Measurements from ENCODE around the gene SEMA6A.
A peak's percentile ranks its signal among the peaks of the same experiment; 100 is the strongest.

Gene SEMA6A

DNA sequence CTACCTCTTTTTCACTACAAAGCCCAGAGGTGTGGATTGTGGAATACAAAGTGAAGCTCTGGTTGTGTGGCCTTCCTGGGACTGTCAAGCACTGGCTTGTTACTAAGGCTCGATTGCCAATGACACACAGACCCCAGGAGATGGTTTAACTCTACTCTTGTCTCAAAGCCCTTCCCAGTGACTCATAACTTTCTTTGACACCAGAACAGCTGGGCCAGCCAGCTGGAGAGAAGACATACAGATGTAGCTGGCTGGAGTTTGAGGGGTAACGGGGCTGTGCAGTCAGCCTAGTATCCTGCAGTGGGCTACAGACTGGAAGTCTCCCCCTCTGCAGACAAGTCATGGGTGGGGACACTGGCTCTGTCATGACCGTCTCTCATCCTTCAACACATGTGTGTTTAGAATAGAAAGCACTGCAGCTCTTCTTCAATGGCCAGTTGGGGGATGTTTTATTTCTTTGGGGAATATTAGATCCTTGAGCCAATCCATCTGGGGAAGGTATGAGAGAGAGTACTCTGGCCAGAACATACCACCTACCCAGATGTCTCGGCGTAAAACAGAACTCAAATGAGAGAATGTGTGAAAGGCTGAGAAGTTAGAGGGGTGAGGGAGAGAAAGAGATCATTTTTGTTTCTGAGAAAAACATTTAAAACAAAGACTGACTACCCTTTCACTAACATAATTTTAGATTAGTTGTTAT is 53.3 kb downstream of the SEMA6A start:
- no peak for DNase-seq

DNA sequence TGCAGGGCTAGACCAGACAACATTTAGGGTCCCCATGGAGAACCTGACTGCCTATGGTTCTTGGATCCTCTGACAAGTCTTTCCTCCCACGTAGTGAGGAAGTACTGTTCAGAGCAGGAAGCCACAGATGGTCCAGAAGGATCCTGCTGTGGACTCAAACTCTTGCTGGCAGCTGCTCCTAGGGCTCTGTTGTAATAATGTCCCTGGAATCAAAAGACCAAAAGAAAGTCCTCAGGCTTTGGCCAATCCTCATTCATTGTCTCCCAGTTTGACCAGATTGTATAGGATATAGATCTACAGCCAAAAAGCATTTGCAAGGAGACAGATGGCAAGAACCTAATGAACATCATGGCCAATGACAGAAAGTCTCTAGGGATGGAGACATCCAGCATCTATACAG is 53.9 kb downstream of the SEMA6A start:
- DNase-seq: peak in 1 of 2 experiments; percentile 30

GRCh38 chr5:116518423-116518822 is 56.2 kb downstream of the SEMA6A start:
- DNase-seq: no peak

- DNase-seq: no peak
Measured at GRCh38 chr5:116517488-116517887, 57.1 kb downstream of the SEMA6A start.

DNA sequence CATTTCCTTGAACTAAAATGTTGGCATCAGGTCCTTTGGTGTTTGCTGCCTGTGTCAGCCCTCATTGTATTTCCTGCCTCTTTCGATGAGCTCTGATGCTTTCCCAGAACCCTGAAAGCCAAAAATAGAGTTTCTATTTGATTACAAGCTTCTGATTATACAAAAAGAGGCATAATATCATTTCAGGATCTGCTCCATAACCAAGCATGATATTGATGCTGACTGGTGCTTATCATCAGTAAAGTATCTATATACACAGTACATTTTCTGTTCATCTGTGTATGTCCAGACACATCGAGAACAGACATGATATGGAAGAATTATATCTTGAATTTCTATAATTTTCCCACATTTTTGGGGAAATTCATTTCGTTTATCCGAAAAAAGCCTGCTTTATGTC is 58.6 kb downstream of the SEMA6A start:
- DNase-seq: no peak

DNA sequence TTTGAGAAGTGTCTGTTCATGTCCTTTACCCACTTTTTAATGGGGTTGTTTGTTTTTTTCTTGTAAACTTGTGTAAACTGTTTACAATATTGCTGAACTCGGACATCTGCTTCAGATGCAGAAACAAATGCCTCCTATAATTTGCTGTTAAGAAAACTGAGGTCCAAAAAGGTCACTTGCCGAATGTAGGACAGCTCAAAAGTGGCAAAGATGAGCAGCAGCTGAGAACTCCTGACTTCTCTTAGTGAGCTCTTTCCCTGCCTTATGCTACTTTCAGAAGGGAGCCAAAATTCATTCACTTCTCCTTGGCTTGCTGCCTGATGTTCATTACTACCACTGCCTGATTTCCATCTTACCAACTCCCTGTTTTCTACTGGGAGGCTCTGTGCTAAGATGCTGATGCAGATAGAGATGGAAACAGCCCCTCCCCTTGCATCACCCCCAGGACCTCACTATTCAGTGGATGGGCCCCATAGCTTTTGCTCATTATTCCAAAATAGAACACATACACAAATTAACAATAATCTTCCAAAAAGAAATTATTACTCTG is 60.1 kb downstream of the SEMA6A start:
- DNase-seq: no peak

GRCh38 chr5:116510517-116510916 is 64.1 kb downstream of the SEMA6A start:
- DNase-seq: peak in 1 of 2 experiments; percentile 24

GRCh38 chr5:116509483-116510244 is 65.0 kb downstream of the SEMA6A start:
- DNase-seq: no peak

DNA sequence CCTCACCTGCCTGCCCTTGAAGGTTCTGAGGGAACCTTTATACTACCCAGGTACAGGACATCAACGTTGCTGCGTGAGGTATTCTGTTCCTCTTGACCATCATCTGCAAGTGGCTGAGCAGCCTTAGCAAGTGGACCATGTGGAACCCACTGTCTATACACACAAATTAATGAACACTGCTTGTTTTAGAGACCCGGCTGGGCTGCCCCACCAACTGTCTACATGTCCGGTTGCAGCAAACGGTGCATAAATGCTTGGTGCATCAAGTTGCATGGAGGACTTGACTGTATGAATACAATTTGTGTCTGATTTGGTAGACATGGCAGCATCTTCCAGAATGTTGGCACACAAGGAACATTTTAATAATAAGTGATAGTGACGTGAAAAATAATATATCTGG is 65.8 kb downstream of the SEMA6A start:
- DNase-seq: no peak

DNA sequence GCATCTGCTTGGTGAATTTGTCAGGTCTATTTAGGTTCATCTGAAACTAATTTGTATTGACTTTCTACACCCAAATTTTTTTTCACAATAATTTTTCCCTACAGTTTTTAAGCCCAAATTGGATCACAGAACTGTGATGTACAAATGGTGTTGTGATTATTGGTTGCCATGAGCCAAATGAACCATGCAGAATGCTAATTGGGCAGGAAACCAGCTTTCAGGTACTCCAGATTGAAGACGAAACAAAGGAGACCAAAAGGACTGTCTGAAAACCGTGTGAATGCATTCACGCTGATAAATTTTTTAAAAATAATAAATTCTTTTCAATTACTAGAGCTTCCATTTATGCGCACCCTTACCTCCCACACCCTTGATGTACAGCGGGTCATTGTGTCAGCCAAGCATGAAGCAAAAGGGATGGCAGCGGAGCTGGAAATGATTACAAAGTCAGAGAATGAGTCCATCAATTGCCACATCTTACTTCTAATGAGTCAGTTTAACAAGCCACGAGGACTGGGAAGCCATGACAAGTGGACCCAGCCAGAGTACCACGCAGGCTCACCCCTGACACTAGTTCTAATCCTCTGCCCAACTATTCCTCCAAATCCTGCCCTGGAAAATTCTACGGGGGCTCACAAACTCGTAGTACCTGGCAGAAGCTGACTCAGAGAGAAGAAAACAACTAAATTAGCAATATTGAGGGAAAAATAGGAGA is 66.5 kb downstream of the SEMA6A start:
- no peak for DNase-seq

DNA sequence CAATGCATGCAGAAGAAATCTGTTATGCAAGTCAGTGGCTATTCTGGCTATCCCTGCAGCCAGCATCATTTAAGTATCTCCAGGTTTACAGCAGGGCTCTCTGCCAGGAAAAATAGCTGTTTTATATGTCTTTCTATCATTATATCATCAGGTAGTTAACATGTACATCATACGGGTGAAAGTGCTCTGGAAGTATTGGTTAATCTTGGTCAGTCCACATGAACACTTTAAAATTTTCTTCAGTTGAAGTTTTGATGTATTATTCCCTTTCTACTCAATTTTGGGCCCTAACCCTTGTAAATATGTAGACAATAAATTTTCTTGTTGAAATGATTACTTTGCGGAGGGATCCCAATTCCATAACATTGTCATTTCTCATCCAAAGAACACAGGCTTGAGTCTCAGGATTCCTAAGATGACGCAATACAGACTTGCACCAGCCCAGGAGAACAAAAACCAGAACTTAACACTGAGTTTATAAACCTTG is 67.5 kb downstream of the SEMA6A start:
- no peak for DNase-seq

GRCh38 chr5:116506488-116506887 is 68.1 kb downstream of the SEMA6A start:
- peak in 1 of 2 experiments; percentile 24 for DNase-seq

DNA sequence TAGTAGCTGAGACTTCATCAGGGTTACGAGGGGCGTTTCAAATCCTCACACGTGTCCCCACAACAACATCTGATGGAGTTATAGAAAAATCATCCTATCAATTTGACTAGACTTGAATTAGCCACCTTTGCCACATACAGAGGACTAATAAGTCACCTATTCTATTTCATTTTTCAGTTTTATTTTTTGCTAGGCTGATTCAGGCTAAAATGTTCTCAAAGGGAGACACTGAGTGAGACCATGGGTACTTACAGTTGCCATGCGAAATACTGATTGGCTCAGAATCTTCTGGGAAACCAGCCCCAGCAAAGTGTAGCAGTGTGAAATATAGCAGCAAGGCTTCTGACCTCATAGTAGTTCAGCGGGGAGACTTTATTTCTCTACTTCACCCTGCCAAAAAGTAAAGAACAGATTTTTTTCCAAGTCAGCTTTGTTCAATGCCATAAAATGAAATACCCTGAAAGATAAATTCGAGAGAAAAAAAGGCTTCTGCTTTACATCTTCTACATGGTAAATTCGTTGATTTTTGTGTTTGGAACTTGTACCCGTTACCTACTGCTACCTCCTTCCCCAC is 69.9 kb downstream of the SEMA6A start:
- DNase-seq: no peak

DNA sequence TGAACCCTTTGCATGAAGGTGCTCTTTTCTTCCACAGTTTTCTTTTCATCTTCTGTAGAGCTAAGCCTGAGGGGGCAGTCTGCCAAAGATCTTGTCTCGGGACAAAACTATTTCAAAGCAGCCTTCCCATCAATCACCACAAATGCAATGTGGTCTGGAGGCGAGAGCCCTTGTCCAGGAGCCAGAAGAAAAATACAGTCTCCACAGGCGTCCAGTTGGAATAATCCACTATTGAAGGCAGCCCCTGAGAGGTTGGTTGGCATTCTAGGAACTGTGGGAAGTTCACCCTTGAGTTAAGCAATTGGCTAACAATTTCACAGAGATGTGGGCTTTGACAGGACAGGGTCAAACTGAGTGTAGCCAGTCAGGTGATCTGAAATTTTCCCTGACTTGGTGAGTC is 72.0 kb downstream of the SEMA6A start:
- no peak for DNase-seq

DNA sequence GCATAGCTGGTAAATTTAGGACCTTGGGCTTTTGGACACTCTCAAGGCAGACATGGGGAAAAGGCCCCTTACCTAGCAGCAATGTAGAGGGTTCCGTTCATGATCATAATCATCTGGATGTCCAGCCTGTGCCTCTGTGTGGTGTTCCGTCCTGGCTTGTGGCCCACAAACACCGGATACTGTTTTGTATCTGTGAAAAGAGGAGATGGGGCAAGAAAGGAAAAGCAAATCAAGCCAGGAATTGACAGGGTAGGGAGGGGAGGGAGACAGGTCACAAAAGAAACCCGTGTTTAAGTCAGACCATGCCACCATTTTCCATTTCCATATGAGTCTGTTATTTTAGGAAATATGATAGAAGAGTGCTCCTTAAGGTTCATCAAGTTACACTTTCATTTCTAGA is 72.5 kb downstream of the SEMA6A start:
- DNase-seq: no peak

DNA sequence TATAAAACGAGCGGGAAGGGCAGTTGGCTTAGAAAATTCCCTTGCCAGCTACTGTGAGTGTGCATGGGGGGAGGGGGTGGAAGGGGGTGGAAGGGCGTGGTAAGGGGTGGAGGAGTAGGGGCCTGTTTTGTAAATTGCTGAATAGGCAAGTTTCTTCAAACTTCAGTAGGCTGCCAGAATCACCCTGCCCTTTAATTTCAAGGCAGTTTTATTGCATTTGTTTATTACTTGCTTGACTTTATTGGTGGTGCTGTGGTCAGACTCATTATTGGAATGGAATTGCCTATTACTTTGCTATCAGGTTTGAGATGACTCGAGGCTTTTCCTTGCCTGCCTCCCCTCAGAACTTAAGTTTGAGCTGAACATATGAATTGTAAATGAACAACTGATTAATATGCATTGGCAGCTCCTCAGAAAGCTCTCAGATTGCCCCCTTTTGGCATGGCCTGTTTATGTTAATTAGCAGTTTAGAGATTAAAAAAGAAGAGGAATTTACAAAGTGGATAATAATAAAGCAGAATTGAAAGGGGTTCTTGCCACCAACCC is 76.0 kb downstream of the SEMA6A start:
- no peak for DNase-seq

DNA sequence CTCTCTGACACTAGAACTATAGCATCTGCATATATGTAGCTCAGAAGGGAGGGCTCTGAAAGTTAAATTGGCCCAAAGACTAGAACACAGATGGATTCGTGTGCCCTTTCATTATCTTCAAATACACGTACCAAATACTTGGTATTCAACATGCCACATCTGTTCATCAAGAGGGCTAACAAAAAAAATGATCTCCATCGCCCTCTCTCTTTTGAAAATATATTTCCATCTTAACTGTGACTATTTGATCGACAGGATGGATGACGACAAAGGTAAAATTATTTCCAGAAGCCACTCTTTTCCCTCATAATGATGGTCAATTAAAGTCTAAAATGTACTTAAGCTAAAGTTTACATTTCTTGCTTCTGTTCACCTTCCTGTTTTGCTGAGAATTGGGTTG is 77.0 kb downstream of the SEMA6A start:
- peak in 1 of 2 experiments; percentile 26 for DNase-seq

DNA sequence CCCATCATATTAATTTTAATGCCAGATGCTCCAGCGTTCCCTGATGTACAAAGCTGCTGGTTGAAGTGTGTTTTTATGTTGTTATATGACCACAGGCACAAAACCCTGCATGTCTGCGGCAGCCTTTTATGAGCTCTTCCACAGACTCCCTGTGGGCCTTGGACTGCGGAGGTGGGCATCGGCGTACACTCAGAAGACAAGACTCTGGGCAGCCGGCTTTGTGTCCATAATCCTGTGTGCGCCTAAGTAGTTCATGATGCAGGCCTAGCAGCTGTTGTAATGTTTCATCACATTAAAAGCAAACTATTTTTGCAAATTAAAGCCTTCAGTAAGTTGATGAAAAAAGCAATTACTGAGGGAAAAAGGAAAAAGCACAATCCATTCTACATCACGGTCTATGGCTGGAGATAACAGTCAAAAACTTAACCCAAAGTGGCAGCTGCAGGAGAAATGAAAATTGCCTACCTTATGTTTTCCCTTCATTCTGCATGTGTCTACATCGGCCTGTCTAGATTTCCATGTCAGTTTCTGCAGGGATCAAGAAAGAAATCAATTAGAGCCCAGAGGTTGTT is 78.8 kb downstream of the SEMA6A start:
- DNase-seq: no peak

GRCh38 chr5:116494784-116495450 is 79.7 kb downstream of the SEMA6A start:
- DNase-seq: no peak

DNA sequence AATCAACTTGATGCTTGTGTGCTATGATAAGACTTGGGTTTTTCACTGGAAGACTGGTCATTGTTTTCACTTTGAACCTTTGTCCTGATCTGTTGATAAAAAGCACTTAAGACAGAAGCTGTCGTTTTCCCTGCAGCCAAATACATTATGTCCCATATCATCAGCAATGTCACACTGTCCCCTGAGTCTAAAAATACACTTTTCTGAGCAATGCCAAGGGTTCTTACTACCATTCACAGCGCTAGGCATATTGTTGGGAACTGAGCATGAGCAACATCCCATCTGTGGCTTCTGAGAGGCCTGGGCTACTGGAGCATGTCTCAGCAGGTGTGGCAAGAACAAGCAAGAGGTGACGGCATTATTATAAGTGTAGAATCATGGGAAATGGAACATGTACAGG is 81.8 kb downstream of the SEMA6A start:
- DNase-seq: no peak

DNA sequence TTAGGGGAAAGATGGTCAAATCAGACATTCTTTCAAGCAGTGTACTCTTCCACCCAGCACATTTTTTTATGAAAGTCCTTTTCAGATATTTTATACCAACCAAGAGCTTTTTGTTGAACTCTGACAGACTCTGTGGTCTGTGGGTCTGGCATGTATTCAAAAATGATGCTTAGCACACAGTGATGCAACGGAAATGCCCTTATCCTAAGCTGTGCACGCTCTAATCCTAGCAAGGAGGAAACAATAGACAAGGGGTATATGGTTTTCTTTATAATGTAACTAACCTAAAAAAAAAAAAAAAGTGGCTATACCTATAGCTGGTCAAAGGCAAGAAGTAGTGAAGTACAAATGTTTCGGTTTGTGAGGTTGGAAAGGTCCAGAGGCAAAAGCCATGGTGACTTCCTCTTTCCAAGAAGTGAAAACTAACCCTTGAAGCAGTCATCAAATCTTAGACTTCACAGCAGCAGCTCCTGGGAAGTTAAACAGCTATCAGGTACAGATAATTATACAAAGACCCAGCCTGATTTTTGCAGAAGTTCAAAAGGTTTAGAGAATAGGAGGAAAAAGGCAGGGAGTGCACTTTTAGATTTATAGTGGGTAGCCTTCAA is 82.5 kb downstream of the SEMA6A start:
- DNase-seq: no peak
